Endothelial cell of hepatic sinusoid (primary cell): Measurements from ENCODE around the gene IL12A.

Experiments
- in situ Hi-C: cut with HindIII; loops from 2 replicates; pipeline ENCODE4 v1.10.0; 2017; ENCODE audit warnings: low sequenced_read_pairs

The IL12A gene

GRCh38 chr3:160023476-160023875 lies 34.8 kb downstream of the IL12A start:
- in situ Hi-C loops = no loop called here

- in situ Hi-C loops = no loop called here
These were observed 39.0 kb downstream of the IL12A start for GRCh38 chr3:160027541-160028195.

- in situ Hi-C loops = no loop called here
These were observed 47.1 kb downstream of the IL12A start for GRCh38 chr3:160035757-160036156.

- in situ Hi-C loops = no loop called here
These were observed 50.4 kb downstream of the IL12A start for GRCh38 chr3:160038862-160039562.

- in situ Hi-C loops = no loop called here
These were observed 51.5 kb downstream of the IL12A start for GRCh38 chr3:160040181-160040580.

- in situ Hi-C loops = no loop called here
These were observed 52.8 kb downstream of the IL12A start for GRCh38 chr3:160041465-160041864.

GRCh38 chr3:160044121-160044520 lies 55.5 kb downstream of the IL12A start:
- in situ Hi-C loops = no loop called here
